Measurements from ENCODE around the gene AK5. TPM values are rescaled to one million over a fixed set of nuclear protein-coding genes. Genes with fewer than 3 reads are reported as not detected.

The AK5 gene
- total RNA-seq, 1 donor from 2014 or later: 1.0 TPM

- ATAC-seq: no peak
These were observed 217.1 kb downstream of the AK5 start for GRCh38 chr1:77498918-77499317.

DNA sequence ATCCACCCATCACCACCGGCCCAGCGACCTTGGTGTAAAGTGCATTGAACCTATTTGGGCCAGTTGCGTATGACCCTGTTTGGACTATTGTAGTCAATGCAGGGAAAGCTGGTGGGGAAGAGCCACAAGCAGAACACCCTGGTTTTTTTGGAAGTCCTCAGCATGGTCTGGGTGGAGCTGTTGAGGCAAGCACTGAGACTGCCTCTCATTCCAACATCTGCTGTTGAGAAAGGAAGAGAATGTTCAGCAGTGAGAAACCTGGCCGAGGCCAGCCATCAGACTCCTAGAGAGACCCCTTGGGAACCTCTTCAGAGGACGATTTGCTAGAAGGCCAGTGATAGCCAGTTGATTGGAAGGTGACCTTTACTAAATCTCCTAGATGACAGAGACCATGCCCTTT is 217.6 kb downstream of the AK5 start:
- H3K27ac ChIP-seq: no peak overlapping the region
- H3K4me3 ChIP-seq: no peak overlapping the region
- intact Hi-C loops (cut with DNase I): no loop called here
- no peak for DNase-seq
- H3K9me3 ChIP-seq: no peaks in the 10 kb centered on the region
- H3K4me1 ChIP-seq: no peaks in the 10 kb centered on the region
- H3K36me3 ChIP-seq: no peaks in the 10 kb centered on the region
- TF ChIP-seq, protein P1, sequence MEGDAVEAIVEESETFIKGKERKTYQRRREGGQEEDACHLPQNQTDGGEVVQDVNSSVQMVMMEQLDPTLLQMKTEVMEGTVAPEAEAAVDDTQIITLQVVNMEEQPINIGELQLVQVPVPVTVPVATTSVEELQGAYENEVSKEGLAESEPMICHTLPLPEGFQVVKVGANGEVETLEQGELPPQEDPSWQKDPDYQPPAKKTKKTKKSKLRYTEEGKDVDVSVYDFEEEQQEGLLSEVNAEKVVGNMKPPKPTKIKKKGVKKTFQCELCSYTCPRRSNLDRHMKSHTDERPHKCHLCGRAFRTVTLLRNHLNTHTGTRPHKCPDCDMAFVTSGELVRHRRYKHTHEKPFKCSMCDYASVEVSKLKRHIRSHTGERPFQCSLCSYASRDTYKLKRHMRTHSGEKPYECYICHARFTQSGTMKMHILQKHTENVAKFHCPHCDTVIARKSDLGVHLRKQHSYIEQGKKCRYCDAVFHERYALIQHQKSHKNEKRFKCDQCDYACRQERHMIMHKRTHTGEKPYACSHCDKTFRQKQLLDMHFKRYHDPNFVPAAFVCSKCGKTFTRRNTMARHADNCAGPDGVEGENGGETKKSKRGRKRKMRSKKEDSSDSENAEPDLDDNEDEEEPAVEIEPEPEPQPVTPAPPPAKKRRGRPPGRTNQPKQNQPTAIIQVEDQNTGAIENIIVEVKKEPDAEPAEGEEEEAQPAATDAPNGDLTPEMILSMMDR (IDR thresholded peaks at IDR 0.05): no peak
- H3K27me3 ChIP-seq (ENCODE audit: low read depth): no peaks in the 10 kb centered on the region
- ATAC-seq: no peak

More at GRCh38 chr1:77498918-77499317, 217.1 kb downstream of the AK5 start:
- no peak overlapping the region for H3K27ac ChIP-seq
- H3K4me1 ChIP-seq: no peaks in the 10 kb centered on the region
- TF ChIP-seq, protein P1 (IDR thresholded peaks at IDR 0.05): no peak
- H3K36me3 ChIP-seq: no peaks in the 10 kb centered on the region
- intact Hi-C loops (cut with DNase I): no loop called here
- H3K4me3 ChIP-seq: no peak overlapping the region
- DNase-seq: no peak
- no peaks in the 10 kb centered on the region for H3K27me3 ChIP-seq (ENCODE audit: low read depth)
- H3K9me3 ChIP-seq: no peaks in the 10 kb centered on the region

DNA sequence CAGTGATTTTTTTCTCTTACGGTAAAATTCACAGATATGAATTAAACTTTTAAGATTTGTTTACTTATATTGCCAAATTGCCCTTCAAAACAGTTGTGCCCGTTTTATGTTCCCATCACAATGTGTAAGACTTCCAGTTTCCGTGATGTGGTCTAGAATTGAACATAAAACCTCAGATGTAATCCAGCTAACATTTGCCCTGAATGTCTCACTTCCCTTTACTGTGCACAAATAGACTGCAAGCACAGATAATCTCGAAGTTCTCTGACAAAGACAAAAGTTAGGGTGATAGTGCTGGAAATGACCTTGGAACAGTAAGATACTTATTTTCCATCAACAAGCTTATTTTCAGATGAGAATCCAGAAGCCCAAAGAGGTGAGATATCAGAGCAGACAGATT is 223.2 kb downstream of the AK5 start:
- DNase-seq: no peak
- Histone ChIP-seq H3K27me3 (ENCODE audit: low read depth) (no peaks in the 10 kb centered on the region), H3K27ac (no peak overlapping the region), H3K9me3 (no peaks in the 10 kb centered on the region), H3K36me3 (no peaks in the 10 kb centered on the region), H3K4me1 (no peaks in the 10 kb centered on the region), H3K4me3 (no peak overlapping the region)
- peak in 1 of 2 donors; percentile 38 for ATAC-seq
- intact Hi-C loops (cut with DNase I): no loop called here
- TF ChIP-seq, protein P1 (IDR thresholded peaks at IDR 0.05): no peak

DNA sequence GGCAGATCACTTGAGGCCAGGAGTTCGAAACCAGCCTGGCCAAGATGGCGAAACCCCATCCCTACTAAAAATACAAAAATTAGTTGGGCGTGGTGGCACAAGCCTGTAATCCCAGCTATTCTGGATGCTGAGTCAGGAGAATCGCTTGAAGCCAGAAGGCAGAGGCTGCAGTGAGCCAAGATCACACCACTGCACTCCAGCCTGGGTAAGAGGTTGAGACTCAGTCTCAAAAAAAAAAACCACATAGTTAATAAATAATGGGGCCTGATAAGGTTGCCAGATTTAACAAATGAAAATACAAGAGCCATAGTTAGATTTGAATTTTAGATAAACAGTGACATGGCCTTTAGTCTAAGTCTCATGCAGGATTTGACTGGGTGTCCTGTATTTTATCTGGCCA is 225.0 kb downstream of the AK5 start:
- H3K27ac ChIP-seq: no peak overlapping the region
- no peak for ATAC-seq
- intact Hi-C loops (cut with DNase I): no loop called here
- TF ChIP-seq, protein P1 (IDR thresholded peaks at IDR 0.05): no peak
- H3K9me3 ChIP-seq: no peaks in the 10 kb centered on the region
- no peaks in the 10 kb centered on the region for H3K4me1 ChIP-seq
- DNase-seq: no peak
- H3K36me3 ChIP-seq: no peaks in the 10 kb centered on the region
- no peak overlapping the region for H3K4me3 ChIP-seq
- no peaks in the 10 kb centered on the region for H3K27me3 ChIP-seq (ENCODE audit: low read depth)

GRCh38 chr1:77509051-77509492 is 227.3 kb downstream of the AK5 start:
- TF ChIP-seq, protein P1 (IDR thresholded peaks at IDR 0.05): no peak
- H3K4me3 ChIP-seq: no peak overlapping the region
- no peaks in the 10 kb centered on the region for H3K36me3 ChIP-seq
- no peak for DNase-seq
- no peaks in the 10 kb centered on the region for H3K4me1 ChIP-seq
- no peak for ATAC-seq
- intact Hi-C loops (cut with DNase I): no loop called here
- H3K9me3 ChIP-seq: no peaks in the 10 kb centered on the region
- no peaks in the 10 kb centered on the region for H3K27me3 ChIP-seq (ENCODE audit: low read depth)
- no peak overlapping the region for H3K27ac ChIP-seq

DNA sequence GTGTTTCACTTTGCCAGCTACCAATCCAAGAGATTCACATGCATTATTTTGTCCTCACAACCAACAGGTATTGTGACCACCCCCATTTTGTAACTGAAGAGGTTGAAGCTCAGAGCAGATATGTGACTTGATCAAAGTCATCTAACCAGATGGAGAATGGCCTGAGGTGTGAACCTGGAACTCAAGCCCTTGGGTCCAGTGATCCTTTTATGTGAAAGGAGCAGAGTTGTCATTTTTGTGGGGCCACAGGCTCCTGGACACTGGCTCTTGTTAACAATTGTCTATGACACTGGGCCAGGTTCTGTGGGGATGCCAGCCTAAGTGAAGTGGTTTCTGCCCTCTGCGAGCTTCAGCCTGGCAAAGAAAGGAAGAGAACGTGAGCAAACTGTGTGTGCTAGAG is 228.1 kb downstream of the AK5 start:
- DNase-seq: no peak
- Histone ChIP-seq H3K4me3 (no peak overlapping the region), H3K27me3 (ENCODE audit: low read depth) (no peaks in the 10 kb centered on the region), H3K36me3 (no peaks in the 10 kb centered on the region), H3K4me1 (peaks cover 4% of the 10 kb centered on the region), H3K9me3 (no peaks in the 10 kb centered on the region), H3K27ac (no peak overlapping the region)
- no peak for ATAC-seq
- TF ChIP-seq, protein P1 (IDR thresholded peaks at IDR 0.05): no peak
- intact Hi-C loops (cut with DNase I): no loop called here
